Mesenchymal stem cell (in vitro differentiated cells and primary cell): ENCODE measurements around the gene KLHDC8B. TPM values are rescaled to one million over a fixed set of nuclear protein-coding genes. Genes with fewer than 3 reads are reported as not detected.

Experiments used
- DNase-seq: peaks from one replicate; pipeline ENCODE4 v3.0.0-alpha.2; 2013
- H2AFZ ChIP-seq: one replicate; pipeline ENCODE4 v1.6.1; 2013; ENCODE audit warnings: low read depth, mild to moderate bottlenecking, control low read depth, inconsistent platforms, low read length, moderate library complexity
- H2AK5ac ChIP-seq: 2 replicates; pipeline ENCODE4 v1.6.1; 2013; ENCODE audit warnings: low read length, moderate library complexity, mild to moderate bottlenecking, inconsistent platforms; ENCODE audit not compliant: severe bottlenecking
- H2BK120ac ChIP-seq: one replicate; pipeline ENCODE4 v1.6.1; 2013; ENCODE audit warnings: low read depth, mild to moderate bottlenecking, inconsistent platforms, low read length, moderate library complexity
- H2BK12ac ChIP-seq, 2 experiments: one replicate each; pipeline ENCODE4 v1.6.1; 2013; ENCODE audit warnings: inconsistent platforms in 2 of 2, low read length in 2 of 2, mild to moderate bottlenecking in 2 of 2, moderate library complexity in 2 of 2, control low read depth in 1 of 2
- H2BK15ac ChIP-seq: one replicate; pipeline ENCODE4 v1.6.1; 2013; ENCODE audit warnings: mild to moderate bottlenecking, low read depth, inconsistent platforms; ENCODE audit not compliant: poor library complexity, severe bottlenecking
- H2BK5ac ChIP-seq: 2 replicates; pipeline ENCODE4 v1.6.1; 2013; ENCODE audit warnings: low read depth, mild to moderate bottlenecking, low read length, control low read depth, inconsistent platforms; ENCODE audit not compliant: poor library complexity, severe bottlenecking
- H3K14ac ChIP-seq, 2 experiments: one replicate each; pipeline ENCODE4 v1.6.1; 2013; ENCODE audit warnings: inconsistent platforms in 2 of 2, low read length in 2 of 2, control low read depth in 1 of 2, mild to moderate bottlenecking in 1 of 2, moderate library complexity in 1 of 2
- H3K18ac ChIP-seq, 2 experiments: one replicate each; pipeline ENCODE4 v1.6.1; 2013; ENCODE audit warnings: inconsistent platforms in 2 of 2, low read length in 2 of 2, control low read depth in 1 of 2, low read depth in 1 of 2, mild to moderate bottlenecking in 1 of 2
- H3K23ac ChIP-seq, 2 experiments: one replicate each; pipeline ENCODE4 v1.6.1; 2013; ENCODE audit warnings: inconsistent platforms in 2 of 2, low read length in 2 of 2, mild to moderate bottlenecking in 2 of 2, moderate library complexity in 2 of 2, control low read depth in 1 of 2
- H3K27ac ChIP-seq: 2 replicates; pipeline ENCODE4 v1.5.1; 2013; ENCODE audit warnings: mild to moderate bottlenecking, moderate library complexity, low read length, control low read depth, inconsistent platforms; ENCODE audit not compliant: poor library complexity, severe bottlenecking
- H3K27me3 ChIP-seq, 2 experiments: 2 replicates each; pipeline versions ENCODE4 v1.6.1 to v1.7.0; 2013; ENCODE audit warnings: low read length in 2 of 2, mild to moderate bottlenecking in 2 of 2, moderate library complexity in 2 of 2, control low read depth in 1 of 2, inconsistent platforms in 1 of 2; ENCODE audit not compliant: control insufficient read depth in 1 of 2, insufficient read depth in 1 of 2
- H3K36me3 ChIP-seq, 2 experiments: 2 replicates each; pipeline versions ENCODE4 v1.6.1 to v1.7.0; 2013; ENCODE audit warnings: low read length in 2 of 2, control low read depth in 1 of 2, inconsistent platforms in 1 of 2, low read depth in 1 of 2, mild to moderate bottlenecking in 1 of 2; ENCODE audit not compliant: insufficient read depth in 2 of 2, control insufficient read depth in 1 of 2
- H3K4ac ChIP-seq, 2 experiments: one replicate each; pipeline ENCODE4 v1.6.1; 2013; ENCODE audit warnings: inconsistent platforms in 2 of 2, low read length in 2 of 2, mild to moderate bottlenecking in 2 of 2, moderate library complexity in 2 of 2, control low read depth in 1 of 2, low read depth in 1 of 2
- H3K4me1 ChIP-seq: 2 replicates; pipeline ENCODE4 v1.6.1; 2013; ENCODE audit warnings: low read depth, low read length, control low read depth; ENCODE audit not compliant: control insufficient read depth, insufficient read depth
- H3K4me2 ChIP-seq: 2 replicates; pipeline ENCODE4 v1.6.1; 2013; ENCODE audit warnings: low read length, mild to moderate bottlenecking, inconsistent platforms; ENCODE audit not compliant: poor library complexity, severe bottlenecking
- H3K4me3 ChIP-seq, 2 experiments: 2 replicates each; pipeline versions ENCODE4 v1.5.1 to v1.7.0; 2013; ENCODE audit warnings: low read length in 2 of 2, mild to moderate bottlenecking in 2 of 2, control low read depth in 1 of 2, low read depth in 1 of 2; ENCODE audit not compliant: insufficient read depth in 1 of 2
- H3K79me1 ChIP-seq: replicated peaks from 2 replicates; pipeline ENCODE4 v1.6.1; 2013; ENCODE audit warnings: mild to moderate bottlenecking, control low read depth, low read length, inconsistent platforms; ENCODE audit not compliant: poor library complexity, severe bottlenecking
- H3K9ac ChIP-seq: 2 replicates; pipeline ENCODE4 v1.7.0; 2013; ENCODE audit warnings: mild to moderate bottlenecking, low read length, moderate library complexity
- H3K9me3 ChIP-seq: 2 replicates; pipeline ENCODE4 v1.7.0; 2013; ENCODE audit warnings: mild to moderate bottlenecking, low read length; ENCODE audit not compliant: control insufficient read depth
- H4K8ac ChIP-seq: one replicate; pipeline ENCODE4 v1.6.1; 2013; ENCODE audit warnings: inconsistent platforms, mild to moderate bottlenecking, low read length, moderate library complexity
- H4K91ac ChIP-seq: one replicate; pipeline ENCODE4 v1.6.1; 2013; ENCODE audit warnings: mild to moderate bottlenecking, low read length, inconsistent platforms
- WGBS: methylation state at CpG from one replicate; pipeline ENCODE4 v1.1.7; 2013; ENCODE audit warnings: mixed read lengths; 5-methylcytosine and 5-hydroxymethylcytosine counted together
- polyA plus RNA-seq, 2 experiments: library from polyadenylated mRNA; stranded (reverse); fragments of 200-250 nt; gene quantifications; one replicate each; pipeline ENCODE4 v1.2.3, GENCODE V29; 2013

Gene KLHDC8B
- polyA plus RNA-seq (2013, experiment 1 of 2), result 20.6 TPM
- polyA plus RNA-seq (2013, experiment 2 of 2), result 21.5 TPM

DNA sequence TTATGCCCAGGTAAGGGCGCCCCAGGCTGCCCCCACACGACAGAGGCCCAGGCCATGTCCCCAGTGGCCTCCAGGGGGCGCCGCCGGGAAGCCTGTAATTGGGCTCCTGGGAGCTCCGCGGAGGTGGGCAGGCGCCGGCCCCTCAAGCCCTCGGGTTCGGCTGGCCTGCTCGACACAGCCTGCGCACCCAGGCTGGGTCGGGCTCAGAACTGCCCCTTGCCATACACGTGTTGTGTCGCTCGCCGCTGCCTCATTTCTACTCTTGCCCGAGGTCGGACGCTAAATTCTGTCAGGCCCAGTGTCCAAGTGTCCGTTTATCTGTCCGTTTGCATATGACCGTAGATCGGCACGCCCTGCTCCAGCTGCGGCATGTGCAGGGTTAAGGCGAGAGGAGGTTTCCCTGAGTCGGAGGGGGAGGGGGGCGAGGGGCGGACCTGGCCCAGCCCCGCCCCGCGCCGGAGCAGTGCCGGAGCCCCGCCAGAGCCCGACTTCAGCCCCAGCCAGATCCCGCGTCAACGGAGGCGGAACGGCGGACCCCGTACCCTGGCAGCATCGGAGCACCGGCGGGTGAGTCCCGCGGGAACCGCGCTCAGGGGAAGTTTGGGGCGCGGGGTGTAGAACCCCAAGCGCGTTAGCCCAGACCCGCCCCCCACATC, at the start of gene KLHDC8B:
Gene KLHDC8B (plus strand): TSS at position 480 of the 656 bp plus-strand sequence. CDS start 1,172 bp downstream, outside the sequence.
- no peak within 1 kb of the TSS for H2BK5ac ChIP-seq
- peak within 1 kb of the TSS; percentile 88 for H2AFZ ChIP-seq
- H3K4me1 ChIP-seq, result peaks cover 35% of the 10 kb centered on the region
- under 1% methylated on average over 55 of the region's 57 CpGs for WGBS
- H3K27ac ChIP-seq, result peak within 1 kb of the TSS; percentile 49
- peak within 1 kb of the TSS in 1 of 2 experiments; percentile 65 for H3K23ac ChIP-seq
- peak; percentile 94 for DNase-seq
- no peaks in the 10 kb centered on the region for H3K9me3 ChIP-seq
- H2BK120ac ChIP-seq, result peak within 1 kb of the TSS; percentile 29
- H3K18ac ChIP-seq, result peak within 1 kb of the TSS; percentile 85
- H3K4ac ChIP-seq, result peak within 1 kb of the TSS; percentile 70 to 88
- H3K4me3 ChIP-seq, result peak within 1 kb of the TSS; percentile 76 to 92
- H3K36me3 ChIP-seq, result peaks cover 22 to 35% of the 10 kb centered on the region in 2 experiments
- peak within 1 kb of the TSS; percentile 81 for H4K8ac ChIP-seq
- peak within 1 kb of the TSS; percentile 47 for H4K91ac ChIP-seq
- peak within 1 kb of the TSS in 1 of 2 experiments; percentile 80 for H3K14ac ChIP-seq
- peak within 1 kb of the TSS; percentile 53 for H2AK5ac ChIP-seq
- H3K79me1 ChIP-seq, result peaks cover 19% of the 10 kb centered on the region
- H3K4me2 ChIP-seq, result peak within 1 kb of the TSS; percentile 64
- no peaks in the 10 kb centered on the region for H3K27me3 ChIP-seq
- peak within 1 kb of the TSS; percentile 31 to 79 for H2BK12ac ChIP-seq
- peak within 1 kb of the TSS; percentile 79 for H2BK15ac ChIP-seq
- peak within 1 kb of the TSS; percentile 94 for H3K9ac ChIP-seq

GRCh38 chr3:49122022-49122421, 49.4 kb upstream of the KLHDC8B start:
- Histone ChIP-seq H4K8ac (no peak overlapping the region), H3K4ac (no peak overlapping the region), H4K91ac (peak overlapping the region; percentile 45), H2BK12ac (no peak overlapping the region), H3K27ac (no peak overlapping the region), H3K14ac (no peak overlapping the region), H3K9me3 (no peaks in the 10 kb centered on the region), H3K9ac (no peak overlapping the region), H3K4me3 (no peak overlapping the region), H3K27me3 (no peaks in the 10 kb centered on the region), H2AFZ (no peak overlapping the region), H3K36me3 (peaks cover 78 to 83% of the 10 kb centered on the region in 2 experiments), H3K23ac (no peak overlapping the region), H3K79me1 (peaks cover 40% of the 10 kb centered on the region), H2BK15ac (no peak overlapping the region), H2BK5ac (no peak overlapping the region), H2AK5ac (no peak overlapping the region), H3K4me1 (peaks cover 14% of the 10 kb centered on the region), H2BK120ac (no peak overlapping the region), H3K4me2 (no peak overlapping the region), H3K18ac (no peak overlapping the region)
- DNase-seq, result no peak
- 98% methylated on average over 11 of the region's 12 CpGs for WGBS

- H2AFZ ChIP-seq, result no peak overlapping the region
- no peak overlapping the region for H2BK12ac ChIP-seq
- H3K9me3 ChIP-seq, result no peaks in the 10 kb centered on the region
- no peak overlapping the region for H3K4me2 ChIP-seq
- H4K91ac ChIP-seq, result no peak overlapping the region
- H3K27me3 ChIP-seq, result no peaks in the 10 kb centered on the region
- H2BK5ac ChIP-seq, result no peak overlapping the region
- no peak overlapping the region for H3K18ac ChIP-seq
- H2BK120ac ChIP-seq, result no peak overlapping the region
- no peak overlapping the region for H3K4me3 ChIP-seq
- DNase-seq, result no peak
- H3K4ac ChIP-seq, result no peak overlapping the region
- H2AK5ac ChIP-seq, result no peak overlapping the region
- no peak overlapping the region for H3K23ac ChIP-seq
- H3K4me1 ChIP-seq, result peaks cover 14% of the 10 kb centered on the region
- no peak overlapping the region for H2BK15ac ChIP-seq
- no peak overlapping the region for H3K14ac ChIP-seq
- H3K36me3 ChIP-seq, result peaks cover 78 to 79% of the 10 kb centered on the region in 2 experiments
- 97% methylated on average over 7 of the region's 7 CpGs for WGBS
- no peak overlapping the region for H3K9ac ChIP-seq
- H3K79me1 ChIP-seq, result peaks cover 36% of the 10 kb centered on the region
- no peak overlapping the region for H3K27ac ChIP-seq
- H4K8ac ChIP-seq, result no peak overlapping the region
Measured at GRCh38 chr3:49122451-49122850, 48.9 kb upstream of the KLHDC8B start.

DNA sequence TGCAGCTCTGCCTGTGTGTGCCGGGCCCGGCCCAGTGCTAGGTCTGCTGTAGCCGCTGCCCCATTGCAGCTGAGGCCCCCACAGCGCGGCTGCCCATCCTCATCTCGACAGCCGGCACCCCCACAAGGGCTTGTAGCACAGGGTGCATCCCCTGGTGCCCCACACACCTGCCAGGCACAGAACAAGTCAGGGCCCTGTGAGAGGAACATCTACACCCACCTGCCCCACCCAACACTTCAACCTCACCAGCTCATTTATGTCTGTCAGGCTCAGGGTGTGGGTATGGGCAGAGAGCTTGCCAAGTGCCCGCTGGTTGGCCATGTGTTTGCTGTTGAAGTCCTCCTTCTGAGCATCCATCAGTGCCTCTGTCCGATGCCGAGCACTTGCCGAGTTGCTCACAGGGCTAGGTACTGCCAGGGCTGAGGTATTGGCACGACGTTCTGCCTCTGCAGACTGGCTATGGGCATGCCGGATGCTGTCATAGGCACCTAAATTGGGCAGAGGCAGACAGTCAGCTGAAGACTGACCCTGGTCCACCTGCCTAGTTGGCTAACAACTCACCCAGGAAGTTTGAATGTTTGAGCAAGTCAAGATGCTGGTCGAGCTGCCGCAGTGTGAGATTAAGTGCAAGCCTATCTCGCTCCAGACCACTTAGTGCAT, 48.4 kb upstream of the KLHDC8B start:
- Histone ChIP-seq H3K9me3 (no peaks in the 10 kb centered on the region), H2AFZ (no peak overlapping the region), H4K8ac (no peak overlapping the region), H3K36me3 (peaks cover 73 to 75% of the 10 kb centered on the region in 2 experiments), H2BK5ac (no peak overlapping the region), H2BK12ac (no peak overlapping the region), H3K27ac (no peak overlapping the region), H3K4me2 (no peak overlapping the region), H3K79me1 (peaks cover 31% of the 10 kb centered on the region), H4K91ac (no peak overlapping the region), H3K4ac (no peak overlapping the region), H2BK120ac (no peak overlapping the region), H3K27me3 (no peaks in the 10 kb centered on the region), H3K9ac (no peak overlapping the region), H3K23ac (no peak overlapping the region), H3K18ac (no peak overlapping the region), H2AK5ac (no peak overlapping the region), H3K4me1 (peaks cover 14% of the 10 kb centered on the region), H2BK15ac (no peak overlapping the region), H3K14ac (no peak overlapping the region), H3K4me3 (no peak overlapping the region)
- no peak for DNase-seq
- WGBS, result 98% methylated on average over 15 of the region's 17 CpGs
